Measurements from ENCODE around the gene NRDE2.
A peak's percentile ranks its signal among the peaks of the same experiment; 100 is the strongest.
"Not testable (repeated sequence)": the region's sequence is repeated elsewhere in the genome, so short reads cannot be mapped to it uniquely, and the experiment has no call there.

The NRDE2 gene

DNA sequence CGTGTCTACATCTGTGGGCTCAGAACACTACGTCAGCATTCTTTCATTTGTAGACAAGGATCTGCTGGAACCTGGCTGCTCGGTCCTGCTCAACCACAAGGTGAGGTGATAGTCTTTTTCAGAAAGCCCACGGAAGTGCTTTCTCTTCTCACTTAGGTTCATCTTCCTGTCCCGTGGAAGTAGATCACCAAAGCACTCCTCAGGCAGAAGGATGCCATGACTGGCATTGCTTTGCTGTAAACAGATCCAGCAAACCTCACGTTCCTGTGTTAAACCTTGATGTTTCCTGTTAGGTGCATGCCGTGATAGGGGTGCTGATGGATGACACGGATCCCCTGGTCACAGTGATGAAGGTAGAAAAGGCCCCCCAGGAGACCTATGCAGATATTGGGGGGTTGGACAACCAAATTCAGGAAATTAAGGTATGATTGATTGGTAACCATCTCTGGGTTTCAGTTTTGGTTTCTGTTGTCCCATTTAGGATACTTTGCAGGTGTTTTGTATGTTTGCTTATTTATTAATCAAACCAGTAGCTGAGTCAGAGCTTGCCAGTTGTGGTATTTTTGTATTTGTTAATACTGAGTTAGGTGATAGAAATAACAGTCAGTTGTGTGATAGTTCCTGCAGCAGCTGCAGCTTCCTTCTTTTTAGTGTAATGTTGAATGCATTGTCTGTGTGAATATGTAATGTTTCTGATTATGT is 67.8 kb downstream of the NRDE2 start:
- DNase-seq = peak; percentile 8

- peak; percentile 90 for DNase-seq
These were observed 75.2 kb downstream of the NRDE2 start, which contains the start of gene PSMC1 for GRCh38 chr14:90256354-90257131. TSS of gene PSMC1 (plus strand) at chr14:90256553. CDS start at chr14:90256598, 45 bp downstream.

GRCh38 chr14:90255871-90256270 is 75.9 kb downstream of the NRDE2 start:
- no peak for DNase-seq

DNA sequence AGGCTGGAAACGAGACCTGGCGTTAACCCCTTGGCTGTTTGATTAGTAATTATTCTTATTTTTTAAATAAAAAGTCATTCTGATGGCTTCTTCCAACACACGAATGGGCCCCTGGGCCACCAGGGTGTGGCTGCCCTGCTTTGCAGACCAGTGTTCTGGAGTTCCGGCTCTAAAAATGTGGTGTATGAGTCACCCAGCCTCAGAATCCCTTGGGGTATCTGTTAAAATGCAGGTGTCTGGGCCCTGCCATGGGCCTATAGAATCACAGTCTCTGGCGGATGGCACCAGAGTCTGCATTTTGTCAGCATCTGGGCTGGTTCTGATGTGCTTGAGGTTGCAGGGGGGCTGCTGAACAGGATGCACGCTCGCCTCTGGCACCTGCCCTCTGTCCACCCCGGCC is 77.9 kb downstream of the NRDE2 start:
- DNase-seq = no peak

- DNase-seq = no peak
These were observed 83.1 kb downstream of the NRDE2 start for GRCh38 chr14:90248594-90248993.

- DNase-seq = not testable (repeated sequence)
These were observed 84.3 kb downstream of the NRDE2 start for GRCh38 chr14:90247441-90247840.

DNA sequence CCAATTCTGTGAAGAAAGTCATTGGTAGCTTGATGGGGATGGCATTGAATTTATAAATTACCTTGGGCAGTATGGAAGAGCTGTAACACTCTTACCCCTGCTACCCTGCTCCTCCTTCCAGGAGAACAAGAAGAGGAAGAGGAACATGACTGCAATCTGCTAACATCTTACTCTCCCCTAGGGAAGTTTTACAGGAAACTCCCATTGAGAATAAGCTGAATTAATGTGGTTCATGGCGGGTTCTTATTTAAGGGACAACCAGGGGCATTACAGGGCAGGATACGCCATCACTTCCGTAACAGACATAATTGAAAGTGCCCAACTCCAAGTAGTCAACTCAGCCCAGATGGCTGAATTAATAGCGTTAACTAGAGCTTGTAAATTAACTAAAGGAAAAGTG is 84.8 kb downstream of the NRDE2 start:
- DNase-seq = no peak

GRCh38 chr14:90242444-90242843 is 89.3 kb downstream of the NRDE2 start:
- DNase-seq = no peak

DNA sequence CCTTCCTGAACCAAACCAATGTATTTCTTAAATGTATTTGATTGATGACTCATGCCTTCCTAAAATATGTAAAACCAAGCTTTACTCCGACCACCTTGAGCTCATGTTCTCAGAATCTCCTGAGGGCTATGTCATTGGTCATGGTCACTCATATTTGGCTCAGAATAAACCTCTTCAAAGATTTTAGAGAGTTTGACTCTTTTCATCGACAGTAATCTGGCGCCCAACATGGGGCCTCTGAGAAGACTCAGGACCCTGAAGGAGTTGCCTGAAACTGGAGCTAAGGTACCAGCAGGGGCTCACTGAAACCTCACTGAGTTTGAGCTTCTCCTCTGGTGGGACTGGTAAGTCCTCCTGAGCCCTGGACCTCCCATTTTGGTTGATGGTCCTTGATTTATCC is 92.6 kb downstream of the NRDE2 start:
- no peak for DNase-seq

- peak; percentile 51 for DNase-seq
These were observed 96.4 kb downstream of the NRDE2 start for GRCh38 chr14:90235179-90235976.

DNA sequence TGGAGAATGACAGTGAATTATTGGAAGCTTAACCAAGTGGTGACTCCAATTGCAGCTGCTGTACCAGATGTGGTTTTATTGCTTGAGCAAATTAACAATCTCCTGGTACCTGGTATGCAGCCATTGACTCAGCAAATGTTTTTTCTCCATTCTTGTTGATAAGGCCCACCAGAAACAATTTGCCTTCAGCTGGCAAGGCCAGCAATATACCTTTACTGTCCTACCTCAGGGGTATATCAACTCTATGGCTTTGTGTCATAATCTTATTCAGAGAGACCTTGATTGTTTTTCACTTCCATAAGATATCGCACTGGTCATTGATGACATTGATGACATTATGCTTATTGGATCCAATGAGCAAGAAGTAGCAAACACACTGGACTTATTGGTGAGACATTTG is 101.8 kb downstream of the NRDE2 start:
- not testable (repeated sequence) for DNase-seq

DNA sequence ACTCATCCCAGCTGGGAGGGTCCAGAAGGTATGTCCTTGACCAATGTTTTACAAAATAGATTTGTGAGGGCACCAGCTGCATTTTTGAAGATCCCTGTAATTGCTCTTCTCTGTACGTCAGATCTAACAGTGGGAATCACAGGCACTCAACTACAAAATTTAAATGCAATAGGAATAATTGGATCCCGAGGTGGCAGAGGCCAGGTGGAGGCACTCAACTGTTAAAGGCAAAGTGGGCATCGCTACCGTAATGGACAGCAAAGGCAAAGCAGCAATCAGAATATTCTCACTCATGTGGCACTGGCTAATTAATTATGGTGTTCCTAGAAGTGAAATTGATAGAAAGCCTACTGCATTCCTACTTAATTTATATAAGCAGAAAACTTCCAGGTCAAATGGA is 103.3 kb downstream of the NRDE2 start:
- no peak for DNase-seq
